WTC11 (cell line): ENCODE data around the gene R3HDM4. TPM values are rescaled to one million over a fixed set of nuclear protein-coding genes. Genes with fewer than 3 reads are reported as not detected.
A peak's percentile ranks its signal among the peaks of the same experiment; 100 is the strongest.

ENCODE experiments used
- ATAC-seq: fragments of 200-7000 bp; cut with Tn5 transposase; 2 replicates; pipeline ENCODE4 v1.10.0; 2021; ENCODE audit warnings: mild to moderate bottlenecking, moderate library complexity
- CTCF ChIA-PET: fragments of 300-600 bp; sonication (Branson Sonifier 250); formaldehyde crosslinking; loops from one replicate; lab custom pipeline; 2021; ENCODE audit warnings: antibody characterized with exemption; lab: Charles Lee
- POLR2A ChIA-PET: fragments of 350-600 bp; sonication (Branson Sonifier 250); formaldehyde crosslinking; loops from one replicate; lab custom pipeline; 2021; ENCODE audit warnings: antibody characterized with exemption; lab: Charles Lee
- DNase-seq: peaks from one replicate; pipeline ENCODE4 v3.0.0; 2021; ENCODE audit warnings: low spot score
- H3K27ac Mint-ChIP-seq: 2 replicates; pipeline ENCODE4 v1.8.0; 2021; ENCODE audit warnings: mixed read lengths
- H3K27me3 Mint-ChIP-seq: 2 replicates; pipeline ENCODE4 v1.8.0; 2021; ENCODE audit warnings: low read depth, mild to moderate bottlenecking, moderate library complexity, mixed read lengths
- H3K36me3 Mint-ChIP-seq: 2 replicates; pipeline ENCODE4 v1.8.0; 2021; ENCODE audit warnings: mixed read lengths
- H3K4me1 Mint-ChIP-seq: 2 replicates; pipeline ENCODE4 v1.8.0; 2022; ENCODE audit warnings: mixed read lengths
- H3K4me3 Mint-ChIP-seq: 2 replicates; pipeline ENCODE4 v1.8.0; 2021; ENCODE audit warnings: mild to moderate bottlenecking, moderate library complexity, mixed read lengths
- H3K9me3 Mint-ChIP-seq: 2 replicates; pipeline ENCODE4 v1.8.0; 2021; ENCODE audit warnings: mixed read lengths
- GABPB1 ChIP-seq: sonication (generic); formaldehyde crosslinking; IDR thresholded peaks from 2 replicates; pipeline ENCODE4 v1.8.1; 2023; ENCODE audit warnings: mild to moderate bottlenecking, missing genetic modification reagents
- JAZF1 ChIP-seq: fragments of 250-450 bp; sonication (Bioruptor Pico); IDR thresholded peaks from 2 replicates; pipeline ENCODE4 v1.9.0; 2021; ENCODE audit warnings: moderate library complexity, mild to moderate bottlenecking, inconsistent platforms
- NR3C1 ChIP-seq: sonication (generic); formaldehyde crosslinking; conservative IDR thresholded peaks from 2 replicates; pipeline ENCODE4 v1.8.1; 2023; ENCODE audit warnings: low read depth, mild to moderate bottlenecking, missing genetic modification reagents
- TEAD1 ChIP-seq: sonication (generic); formaldehyde crosslinking; IDR thresholded peaks from 2 replicates; pipeline ENCODE4 v1.8.0; 2022; ENCODE audit warnings: mild to moderate bottlenecking, missing genetic modification reagents
- TP53 ChIP-seq: sonication (generic); formaldehyde crosslinking; IDR thresholded peaks from 2 replicates; pipeline ENCODE4 v1.8.1; 2023; ENCODE audit warnings: mild to moderate bottlenecking, missing genetic modification reagents
- ZNF121 ChIP-seq: sonication (generic); formaldehyde crosslinking; IDR thresholded peaks from 2 replicates; pipeline ENCODE4 v1.8.0; 2023; ENCODE audit warnings: missing genetic modification reagents
- ZNF138 ChIP-seq: sonication (generic); formaldehyde crosslinking; conservative IDR thresholded peaks from 2 replicates; pipeline ENCODE4 v1.8.1; 2022; ENCODE audit warnings: mild to moderate bottlenecking, moderate library complexity, missing genetic modification reagents
- ZNF396 ChIP-seq: fragments of 250-450 bp; sonication (Bioruptor Pico); IDR thresholded peaks from 2 replicates; pipeline ENCODE4 v1.8.0; 2021; ENCODE audit warnings: mild to moderate bottlenecking, moderate library complexity, borderline replicate concordance
- ZNF423 ChIP-seq: fragments of 250-450 bp; sonication (Bioruptor Pico); IDR thresholded peaks from 2 replicates; pipeline ENCODE4 v2.1.2; 2022; ENCODE audit warnings: mild to moderate bottlenecking, moderate library complexity
- total RNA-seq: library from RNA; stranded (reverse); gene quantifications from 3 replicates; pipeline ENCODE4 v1.2.3, GENCODE V29; 2021
- TF ChIP-seq, protein P1 (sequence below): sonication (generic); formaldehyde crosslinking; IDR thresholded peaks from 2 replicates; pipeline ENCODE4 v1.8.0; 2023; ENCODE audit warnings: mild to moderate bottlenecking, missing genetic modification reagents
- TF ChIP-seq, protein P2 (sequence below): fragments of 250-450 bp; sonication (Bioruptor Pico); conservative IDR thresholded peaks from 2 replicates; pipeline ENCODE4 v1.9.0; 2021; ENCODE audit warnings: mild to moderate bottlenecking
- TF ChIP-seq, protein P3 (sequence below): sonication (generic); formaldehyde crosslinking; conservative IDR thresholded peaks from 2 replicates; pipeline ENCODE4 v1.8.1; 2023; ENCODE audit warnings: mild to moderate bottlenecking, low read depth, missing genetic modification reagents, moderate library complexity
- TF ChIP-seq, protein P4 (sequence below): sonication (generic); formaldehyde crosslinking; IDR thresholded peaks from 2 replicates; pipeline ENCODE4 v1.8.0; 2022; ENCODE audit warnings: mild to moderate bottlenecking, missing genetic modification reagents
- TF ChIP-seq, protein P5 (sequence below): sonication (generic); formaldehyde crosslinking; IDR thresholded peaks from 2 replicates; pipeline ENCODE4 v1.8.0; 2022; ENCODE audit warnings: missing genetic modification reagents
- TF ChIP-seq, protein P6 (sequence below): sonication (generic); formaldehyde crosslinking; IDR thresholded peaks from 2 replicates; pipeline ENCODE4 v1.8.1; 2023; ENCODE audit warnings: mild to moderate bottlenecking, missing genetic modification reagents, borderline replicate concordance
- TF ChIP-seq, protein P7 (sequence below): fragments of 250-450 bp; sonication (Bioruptor Pico); IDR thresholded peaks from 2 replicates; pipeline ENCODE4 v1.8.0; 2021; ENCODE audit warnings: mild to moderate bottlenecking

Gene R3HDM4
- total RNA-seq, 1 experiment from 2014 or later: 99.5 TPM

DNA sequence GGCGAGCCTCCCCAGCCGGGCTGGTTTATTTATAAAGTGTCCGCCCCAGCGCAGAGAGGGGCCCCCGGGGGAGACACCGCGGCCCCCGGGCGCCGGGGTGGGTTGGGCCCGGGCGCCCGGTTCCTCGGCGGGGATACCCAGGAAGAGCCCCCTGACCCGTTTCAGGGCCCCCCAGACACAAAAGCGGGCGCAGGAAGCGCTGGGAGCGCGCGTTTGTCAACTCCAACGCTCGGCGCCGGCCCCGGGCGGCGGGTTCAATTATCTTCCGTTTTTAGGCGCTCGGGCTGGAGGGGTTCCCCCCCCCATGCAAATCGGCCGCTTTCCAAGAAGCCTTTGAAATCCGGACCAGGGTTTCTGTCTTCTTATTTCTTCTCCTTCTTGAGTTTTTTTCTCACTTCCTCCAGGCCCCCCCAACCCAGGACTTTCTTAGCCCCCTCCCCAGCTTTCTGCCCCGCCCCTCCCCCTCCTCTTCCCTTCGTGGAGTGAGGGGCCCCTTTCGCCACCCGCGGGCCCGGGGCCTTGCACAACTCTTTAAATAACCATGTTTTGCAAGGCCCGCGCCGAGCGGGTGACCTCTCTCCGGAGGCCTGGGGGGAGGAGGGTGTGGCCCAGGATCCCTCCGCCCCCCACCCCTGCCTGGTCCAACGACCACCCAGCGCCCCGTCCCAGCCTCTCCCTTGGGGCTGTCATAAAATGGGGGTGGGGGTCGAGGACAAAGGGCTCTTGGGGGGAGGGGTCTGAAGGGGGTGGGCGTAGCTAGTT lies 13.8 kb upstream of the R3HDM4 start:
- ChIA-PET CTCF (no interaction called here), POLR2A (interaction anchor here (0.6 to 1.2 kb wide), 2 partner anchors 54 to 57 kb away, joined by 4 read pairs; partner anchors contain the start of gene WDR18)
- Mint-ChIP-seq H3K27ac (no peak overlapping the region), H3K4me1 (peaks cover 15% of the 10 kb centered on the region), H3K36me3 (peaks cover 11% of the 10 kb centered on the region), H3K27me3 (peaks cover 8% of the 10 kb centered on the region), H3K4me3 (peak overlapping the region; percentile 75), H3K9me3 (no peaks in the 10 kb centered on the region)
- peak; percentile 5; the same call in 1 of the 2 replicates for ATAC-seq
- peak; percentile 46 for DNase-seq
- TF ChIP-seq, protein P1, sequence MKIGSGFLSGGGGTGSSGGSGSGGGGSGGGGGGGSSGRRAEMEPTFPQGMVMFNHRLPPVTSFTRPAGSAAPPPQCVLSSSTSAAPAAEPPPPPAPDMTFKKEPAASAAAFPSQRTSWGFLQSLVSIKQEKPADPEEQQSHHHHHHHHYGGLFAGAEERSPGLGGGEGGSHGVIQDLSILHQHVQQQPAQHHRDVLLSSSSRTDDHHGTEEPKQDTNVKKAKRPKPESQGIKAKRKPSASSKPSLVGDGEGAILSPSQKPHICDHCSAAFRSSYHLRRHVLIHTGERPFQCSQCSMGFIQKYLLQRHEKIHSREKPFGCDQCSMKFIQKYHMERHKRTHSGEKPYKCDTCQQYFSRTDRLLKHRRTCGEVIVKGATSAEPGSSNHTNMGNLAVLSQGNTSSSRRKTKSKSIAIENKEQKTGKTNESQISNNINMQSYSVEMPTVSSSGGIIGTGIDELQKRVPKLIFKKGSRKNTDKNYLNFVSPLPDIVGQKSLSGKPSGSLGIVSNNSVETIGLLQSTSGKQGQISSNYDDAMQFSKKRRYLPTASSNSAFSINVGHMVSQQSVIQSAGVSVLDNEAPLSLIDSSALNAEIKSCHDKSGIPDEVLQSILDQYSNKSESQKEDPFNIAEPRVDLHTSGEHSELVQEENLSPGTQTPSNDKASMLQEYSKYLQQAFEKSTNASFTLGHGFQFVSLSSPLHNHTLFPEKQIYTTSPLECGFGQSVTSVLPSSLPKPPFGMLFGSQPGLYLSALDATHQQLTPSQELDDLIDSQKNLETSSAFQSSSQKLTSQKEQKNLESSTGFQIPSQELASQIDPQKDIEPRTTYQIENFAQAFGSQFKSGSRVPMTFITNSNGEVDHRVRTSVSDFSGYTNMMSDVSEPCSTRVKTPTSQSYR (CRISPR knock-in tag): no peak
- no peak for TF ChIP-seq TEAD1 (CRISPR knock-in tag)
- TF ChIP-seq ZNF396 (CRISPR knock-in tag): no peak
- TF ChIP-seq TP53 (CRISPR knock-in tag): no peak
- TF ChIP-seq GABPB1: no peak
- TF ChIP-seq, protein P2, sequence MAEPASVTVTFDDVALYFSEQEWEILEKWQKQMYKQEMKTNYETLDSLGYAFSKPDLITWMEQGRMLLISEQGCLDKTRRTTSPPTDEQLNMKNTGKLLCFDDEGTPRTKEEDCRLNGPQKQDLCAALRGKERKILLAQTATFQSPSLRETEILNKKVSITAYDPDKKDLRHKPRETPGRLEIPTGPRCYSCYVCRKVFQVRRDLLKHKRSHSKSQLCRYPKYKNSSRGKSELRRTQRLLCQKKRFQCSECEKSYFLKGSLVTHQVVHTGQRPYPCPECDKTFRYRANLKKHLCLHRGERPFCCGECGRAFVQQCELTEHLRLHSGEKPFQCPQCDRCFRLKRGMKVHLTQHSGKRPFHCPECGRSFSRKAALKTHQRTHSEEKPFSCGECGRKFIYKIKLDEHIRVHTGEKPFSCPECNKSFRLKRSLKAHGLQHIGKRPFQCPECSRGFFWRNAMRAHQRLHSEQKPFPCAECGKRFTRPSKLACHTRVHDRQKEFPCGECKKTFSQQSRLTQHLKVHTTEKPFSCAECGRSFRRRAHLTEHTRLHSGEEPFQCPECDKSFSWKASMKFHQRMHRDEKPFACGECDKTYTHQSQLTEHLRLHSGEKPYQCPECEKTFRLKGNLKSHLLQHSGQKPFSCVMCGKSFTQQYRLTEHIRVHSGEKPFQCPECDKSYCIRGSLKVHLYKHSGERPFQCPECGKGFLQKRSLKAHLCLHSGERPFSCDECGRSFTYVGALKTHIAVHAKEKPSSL (CRISPR knock-in tag): no peak
- no peak for TF ChIP-seq ZNF423 (CRISPR knock-in tag)
- TF ChIP-seq, protein P3, sequence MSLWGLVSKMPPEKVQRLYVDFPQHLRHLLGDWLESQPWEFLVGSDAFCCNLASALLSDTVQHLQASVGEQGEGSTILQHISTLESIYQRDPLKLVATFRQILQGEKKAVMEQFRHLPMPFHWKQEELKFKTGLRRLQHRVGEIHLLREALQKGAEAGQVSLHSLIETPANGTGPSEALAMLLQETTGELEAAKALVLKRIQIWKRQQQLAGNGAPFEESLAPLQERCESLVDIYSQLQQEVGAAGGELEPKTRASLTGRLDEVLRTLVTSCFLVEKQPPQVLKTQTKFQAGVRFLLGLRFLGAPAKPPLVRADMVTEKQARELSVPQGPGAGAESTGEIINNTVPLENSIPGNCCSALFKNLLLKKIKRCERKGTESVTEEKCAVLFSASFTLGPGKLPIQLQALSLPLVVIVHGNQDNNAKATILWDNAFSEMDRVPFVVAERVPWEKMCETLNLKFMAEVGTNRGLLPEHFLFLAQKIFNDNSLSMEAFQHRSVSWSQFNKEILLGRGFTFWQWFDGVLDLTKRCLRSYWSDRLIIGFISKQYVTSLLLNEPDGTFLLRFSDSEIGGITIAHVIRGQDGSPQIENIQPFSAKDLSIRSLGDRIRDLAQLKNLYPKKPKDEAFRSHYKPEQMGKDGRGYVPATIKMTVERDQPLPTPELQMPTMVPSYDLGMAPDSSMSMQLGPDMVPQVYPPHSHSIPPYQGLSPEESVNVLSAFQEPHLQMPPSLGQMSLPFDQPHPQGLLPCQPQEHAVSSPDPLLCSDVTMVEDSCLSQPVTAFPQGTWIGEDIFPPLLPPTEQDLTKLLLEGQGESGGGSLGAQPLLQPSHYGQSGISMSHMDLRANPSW (CRISPR knock-in tag): no peak
- TF ChIP-seq JAZF1 (CRISPR knock-in tag): no peak
- no peak for TF ChIP-seq ZNF138 (CRISPR knock-in tag)
- TF ChIP-seq, protein P4, sequence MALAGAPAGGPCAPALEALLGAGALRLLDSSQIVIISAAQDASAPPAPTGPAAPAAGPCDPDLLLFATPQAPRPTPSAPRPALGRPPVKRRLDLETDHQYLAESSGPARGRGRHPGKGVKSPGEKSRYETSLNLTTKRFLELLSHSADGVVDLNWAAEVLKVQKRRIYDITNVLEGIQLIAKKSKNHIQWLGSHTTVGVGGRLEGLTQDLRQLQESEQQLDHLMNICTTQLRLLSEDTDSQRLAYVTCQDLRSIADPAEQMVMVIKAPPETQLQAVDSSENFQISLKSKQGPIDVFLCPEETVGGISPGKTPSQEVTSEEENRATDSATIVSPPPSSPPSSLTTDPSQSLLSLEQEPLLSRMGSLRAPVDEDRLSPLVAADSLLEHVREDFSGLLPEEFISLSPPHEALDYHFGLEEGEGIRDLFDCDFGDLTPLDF (CRISPR knock-in tag): no peak
- no peak for TF ChIP-seq NR3C1 (CRISPR knock-in tag)
- TF ChIP-seq, protein P5, sequence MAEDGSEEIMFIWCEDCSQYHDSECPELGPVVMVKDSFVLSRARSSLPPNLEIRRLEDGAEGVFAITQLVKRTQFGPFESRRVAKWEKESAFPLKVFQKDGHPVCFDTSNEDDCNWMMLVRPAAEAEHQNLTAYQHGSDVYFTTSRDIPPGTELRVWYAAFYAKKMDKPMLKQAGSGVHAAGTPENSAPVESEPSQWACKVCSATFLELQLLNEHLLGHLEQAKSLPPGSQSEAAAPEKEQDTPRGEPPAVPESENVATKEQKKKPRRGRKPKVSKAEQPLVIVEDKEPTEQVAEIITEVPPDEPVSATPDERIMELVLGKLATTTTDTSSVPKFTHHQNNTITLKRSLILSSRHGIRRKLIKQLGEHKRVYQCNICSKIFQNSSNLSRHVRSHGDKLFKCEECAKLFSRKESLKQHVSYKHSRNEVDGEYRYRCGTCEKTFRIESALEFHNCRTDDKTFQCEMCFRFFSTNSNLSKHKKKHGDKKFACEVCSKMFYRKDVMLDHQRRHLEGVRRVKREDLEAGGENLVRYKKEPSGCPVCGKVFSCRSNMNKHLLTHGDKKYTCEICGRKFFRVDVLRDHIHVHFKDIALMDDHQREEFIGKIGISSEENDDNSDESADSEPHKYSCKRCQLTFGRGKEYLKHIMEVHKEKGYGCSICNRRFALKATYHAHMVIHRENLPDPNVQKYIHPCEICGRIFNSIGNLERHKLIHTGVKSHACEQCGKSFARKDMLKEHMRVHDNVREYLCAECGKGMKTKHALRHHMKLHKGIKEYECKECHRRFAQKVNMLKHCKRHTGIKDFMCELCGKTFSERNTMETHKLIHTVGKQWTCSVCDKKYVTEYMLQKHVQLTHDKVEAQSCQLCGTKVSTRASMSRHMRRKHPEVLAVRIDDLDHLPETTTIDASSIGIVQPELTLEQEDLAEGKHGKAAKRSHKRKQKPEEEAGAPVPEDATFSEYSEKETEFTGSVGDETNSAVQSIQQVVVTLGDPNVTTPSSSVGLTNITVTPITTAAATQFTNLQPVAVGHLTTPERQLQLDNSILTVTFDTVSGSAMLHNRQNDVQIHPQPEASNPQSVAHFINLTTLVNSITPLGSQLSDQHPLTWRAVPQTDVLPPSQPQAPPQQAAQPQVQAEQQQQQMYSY: no peak
- TF ChIP-seq, protein P6, sequence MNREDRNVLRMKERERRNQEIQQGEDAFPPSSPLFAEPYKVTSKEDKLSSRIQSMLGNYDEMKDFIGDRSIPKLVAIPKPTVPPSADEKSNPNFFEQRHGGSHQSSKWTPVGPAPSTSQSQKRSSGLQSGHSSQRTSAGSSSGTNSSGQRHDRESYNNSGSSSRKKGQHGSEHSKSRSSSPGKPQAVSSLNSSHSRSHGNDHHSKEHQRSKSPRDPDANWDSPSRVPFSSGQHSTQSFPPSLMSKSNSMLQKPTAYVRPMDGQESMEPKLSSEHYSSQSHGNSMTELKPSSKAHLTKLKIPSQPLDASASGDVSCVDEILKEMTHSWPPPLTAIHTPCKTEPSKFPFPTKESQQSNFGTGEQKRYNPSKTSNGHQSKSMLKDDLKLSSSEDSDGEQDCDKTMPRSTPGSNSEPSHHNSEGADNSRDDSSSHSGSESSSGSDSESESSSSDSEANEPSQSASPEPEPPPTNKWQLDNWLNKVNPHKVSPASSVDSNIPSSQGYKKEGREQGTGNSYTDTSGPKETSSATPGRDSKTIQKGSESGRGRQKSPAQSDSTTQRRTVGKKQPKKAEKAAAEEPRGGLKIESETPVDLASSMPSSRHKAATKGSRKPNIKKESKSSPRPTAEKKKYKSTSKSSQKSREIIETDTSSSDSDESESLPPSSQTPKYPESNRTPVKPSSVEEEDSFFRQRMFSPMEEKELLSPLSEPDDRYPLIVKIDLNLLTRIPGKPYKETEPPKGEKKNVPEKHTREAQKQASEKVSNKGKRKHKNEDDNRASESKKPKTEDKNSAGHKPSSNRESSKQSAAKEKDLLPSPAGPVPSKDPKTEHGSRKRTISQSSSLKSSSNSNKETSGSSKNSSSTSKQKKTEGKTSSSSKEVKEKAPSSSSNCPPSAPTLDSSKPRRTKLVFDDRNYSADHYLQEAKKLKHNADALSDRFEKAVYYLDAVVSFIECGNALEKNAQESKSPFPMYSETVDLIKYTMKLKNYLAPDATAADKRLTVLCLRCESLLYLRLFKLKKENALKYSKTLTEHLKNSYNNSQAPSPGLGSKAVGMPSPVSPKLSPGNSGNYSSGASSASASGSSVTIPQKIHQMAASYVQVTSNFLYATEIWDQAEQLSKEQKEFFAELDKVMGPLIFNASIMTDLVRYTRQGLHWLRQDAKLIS (CRISPR knock-in tag): no peak
- TF ChIP-seq, protein P7, sequence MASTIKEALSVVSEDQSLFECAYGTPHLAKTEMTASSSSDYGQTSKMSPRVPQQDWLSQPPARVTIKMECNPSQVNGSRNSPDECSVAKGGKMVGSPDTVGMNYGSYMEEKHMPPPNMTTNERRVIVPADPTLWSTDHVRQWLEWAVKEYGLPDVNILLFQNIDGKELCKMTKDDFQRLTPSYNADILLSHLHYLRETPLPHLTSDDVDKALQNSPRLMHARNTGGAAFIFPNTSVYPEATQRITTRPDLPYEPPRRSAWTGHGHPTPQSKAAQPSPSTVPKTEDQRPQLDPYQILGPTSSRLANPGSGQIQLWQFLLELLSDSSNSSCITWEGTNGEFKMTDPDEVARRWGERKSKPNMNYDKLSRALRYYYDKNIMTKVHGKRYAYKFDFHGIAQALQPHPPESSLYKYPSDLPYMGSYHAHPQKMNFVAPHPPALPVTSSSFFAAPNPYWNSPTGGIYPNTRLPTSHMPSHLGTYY (CRISPR knock-in tag): no peak
- TF ChIP-seq ZNF121 (CRISPR knock-in tag): no peak
